ENCODE results near the gene MPV17L2.
A peak's percentile ranks its signal among the peaks of the same experiment; 100 is the strongest.

Gene MPV17L2

DNA sequence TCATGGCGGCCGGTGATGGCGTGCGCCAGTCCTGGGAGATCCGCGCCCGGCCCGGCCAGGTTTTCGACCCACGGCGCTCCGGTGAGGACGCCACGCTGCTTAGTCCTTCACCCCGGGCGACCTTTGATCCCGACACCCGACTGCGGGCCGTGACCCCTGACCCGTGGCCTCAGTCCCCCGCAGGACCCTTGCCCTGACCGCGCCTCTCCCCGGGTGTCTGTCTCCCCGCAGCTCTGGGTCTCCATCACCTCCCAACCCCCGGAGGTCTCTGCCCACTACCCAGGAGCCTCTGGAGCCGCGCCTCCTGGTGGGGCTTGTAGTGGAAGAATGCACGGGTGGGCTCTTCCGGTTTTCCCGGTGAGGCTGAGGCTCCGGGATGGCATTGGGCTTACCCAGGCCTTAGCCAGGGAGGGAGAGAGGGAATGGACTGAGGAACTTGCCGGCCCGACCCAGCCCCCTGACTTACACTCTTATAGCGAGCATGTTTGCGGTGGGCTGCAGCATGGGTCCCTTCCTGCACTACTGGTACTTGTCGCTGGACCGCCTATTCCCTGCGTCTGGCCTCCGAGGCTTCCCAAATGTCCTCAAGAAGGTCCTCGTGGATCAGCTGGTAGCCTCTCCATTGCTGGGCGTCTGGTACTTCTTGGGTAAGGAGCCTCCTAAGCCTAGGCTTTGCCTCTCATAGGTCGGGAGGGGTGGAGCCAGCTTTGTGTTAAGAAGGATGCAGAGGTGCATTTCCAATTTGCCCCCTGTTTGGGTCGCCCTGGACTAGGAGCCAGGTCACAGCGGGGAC lies 566 bp downstream of the MPV17L2 start:
- Histone ChIP-seq H3K9ac (ENCODE audit: low read depth, low read length) (peak overlapping the region; percentile 82), H3K9me3 (ENCODE audit: control insufficient read depth, insufficient read depth, low read length) (no peaks in the 10 kb centered on the region), H3K36me3 (ENCODE audit: insufficient read depth, low read length) (no peaks in the 10 kb centered on the region; the same call in 1 of the 2 replicates), H3K4me1 (ENCODE audit: insufficient read depth, low read length) (peaks cover 5% of the 10 kb centered on the region; the same call in 1 of the 2 replicates)

DNA sequence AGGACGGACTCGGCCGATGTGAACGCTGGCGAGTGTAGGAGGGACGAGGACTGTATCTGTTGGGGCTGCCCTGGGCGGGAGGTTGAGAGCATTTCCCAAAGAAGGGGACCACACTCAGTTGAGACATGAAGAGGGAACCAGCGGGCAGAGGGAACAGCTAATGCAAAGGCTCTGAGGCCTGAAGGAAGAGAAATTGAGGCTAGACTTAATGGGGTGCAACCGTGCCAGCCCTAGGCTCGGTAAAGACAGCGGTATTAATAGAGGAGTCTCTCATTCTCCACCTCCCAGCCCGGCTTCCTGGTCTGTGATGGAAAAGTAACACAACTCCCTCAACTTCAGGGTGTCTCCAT lies 1.1 kb downstream of the MPV17L2 start:
- Histone ChIP-seq H3K9ac (ENCODE audit: low read depth, low read length) (peak overlapping the region; percentile 82; the same call in 1 of the 2 replicates), H3K9me3 (ENCODE audit: control insufficient read depth, insufficient read depth, low read length) (no peaks in the 10 kb centered on the region), H3K36me3 (ENCODE audit: insufficient read depth, low read length) (no peaks in the 10 kb centered on the region; the same call in 1 of the 2 replicates), H3K4me1 (ENCODE audit: insufficient read depth, low read length) (peaks cover 5% of the 10 kb centered on the region; the same call in 1 of the 2 replicates)

DNA sequence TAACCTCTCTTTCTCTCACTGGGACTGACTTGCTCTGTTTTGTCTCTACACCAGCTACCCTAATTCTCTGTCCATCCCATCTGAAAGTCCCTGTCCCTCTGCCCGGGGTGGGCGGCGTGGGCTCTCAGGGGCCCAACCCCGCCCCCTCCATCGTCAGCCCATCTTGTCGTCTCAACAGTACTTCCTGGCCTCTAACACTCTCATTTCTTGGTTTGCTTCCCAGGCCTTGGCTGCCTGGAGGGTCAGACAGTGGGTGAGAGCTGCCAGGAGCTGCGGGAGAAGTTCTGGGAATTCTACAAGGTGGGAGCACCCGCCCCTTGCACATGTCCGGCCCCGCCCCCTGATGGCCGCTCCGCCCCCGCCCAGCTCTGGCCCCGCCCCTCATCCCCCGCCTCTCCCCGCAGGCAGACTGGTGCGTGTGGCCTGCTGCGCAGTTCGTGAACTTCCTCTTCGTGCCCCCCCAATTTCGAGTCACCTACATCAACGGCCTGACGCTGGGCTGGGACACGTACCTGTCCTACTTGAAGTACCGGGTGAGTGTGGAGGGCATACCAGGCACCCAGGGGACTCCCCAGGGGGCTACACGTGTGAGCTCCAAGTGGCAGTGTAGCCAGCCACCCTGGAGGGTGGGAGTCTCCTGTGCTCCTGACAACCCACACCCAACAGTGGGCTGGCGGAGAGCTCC lies 1.7 kb downstream of the MPV17L2 start:
- H3K9ac ChIP-seq (ENCODE audit: low read depth, low read length), result peak overlapping the region; percentile 82; the same call in 1 of the 2 replicates

DNA sequence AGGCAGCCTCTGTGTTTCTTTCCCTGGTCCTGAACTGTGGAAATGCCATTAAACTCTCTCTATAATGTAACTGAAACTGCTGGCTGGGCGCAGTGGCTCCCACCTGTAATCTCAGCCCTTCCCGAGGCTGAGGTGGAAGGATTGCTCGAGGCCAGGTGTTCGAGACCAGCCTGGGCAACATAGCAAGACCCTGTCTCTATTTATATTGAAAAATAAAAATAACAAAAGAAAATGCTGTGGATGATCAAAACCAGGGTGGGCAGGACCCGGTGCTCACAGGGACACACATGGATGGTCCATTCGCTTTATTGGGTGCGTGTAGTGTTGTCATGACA lies 3.5 kb downstream of the MPV17L2 start:
- no peaks in the 10 kb centered on the region for H3K9me3 ChIP-seq (ENCODE audit: control insufficient read depth, insufficient read depth, low read length)
- H3K4me1 ChIP-seq (ENCODE audit: insufficient read depth, low read length), result peaks cover 5% of the 10 kb centered on the region; the same call in 1 of the 2 replicates
- no peak overlapping the region for H3K9ac ChIP-seq (ENCODE audit: low read depth, low read length)
- no peaks in the 10 kb centered on the region; the same call in 1 of the 2 replicates for H3K36me3 ChIP-seq (ENCODE audit: insufficient read depth, low read length)

More for the DNA sequence above, 1.7 kb downstream of the MPV17L2 start:
- Histone ChIP-seq H3K4me1 (ENCODE audit: insufficient read depth, low read length) (peaks cover 5% of the 10 kb centered on the region; the same call in 1 of the 2 replicates), H3K9me3 (ENCODE audit: control insufficient read depth, insufficient read depth, low read length) (no peaks in the 10 kb centered on the region), H3K36me3 (ENCODE audit: insufficient read depth, low read length) (no peaks in the 10 kb centered on the region; the same call in 1 of the 2 replicates)

DNA sequence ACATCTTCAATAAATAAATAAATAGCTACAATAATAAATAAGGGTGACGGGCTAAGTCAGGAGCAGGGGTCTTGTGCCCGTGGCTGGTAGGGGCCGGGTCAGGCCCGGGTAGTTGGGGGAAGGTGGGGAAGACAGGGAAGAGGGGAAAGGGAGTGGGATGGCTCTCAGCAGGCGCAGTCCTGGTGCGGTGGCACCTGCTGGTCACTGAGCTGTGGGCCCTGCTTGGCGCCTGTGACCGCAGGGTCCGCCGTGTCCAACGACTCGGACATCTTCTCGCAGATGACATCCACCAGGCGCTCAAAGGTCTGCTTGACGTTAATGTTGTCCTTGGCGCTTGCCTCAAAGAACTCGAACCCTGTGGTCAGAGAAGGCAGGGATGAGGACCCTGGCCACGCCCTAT lies 4.3 kb downstream of the MPV17L2 start:
- Histone ChIP-seq H3K4me1 (ENCODE audit: insufficient read depth, low read length) (peaks cover 5% of the 10 kb centered on the region; the same call in 1 of the 2 replicates), H3K9ac (ENCODE audit: low read depth, low read length) (no peak overlapping the region), H3K9me3 (ENCODE audit: control insufficient read depth, insufficient read depth, low read length) (no peaks in the 10 kb centered on the region), H3K36me3 (ENCODE audit: insufficient read depth, low read length) (no peaks in the 10 kb centered on the region; the same call in 1 of the 2 replicates)

DNA sequence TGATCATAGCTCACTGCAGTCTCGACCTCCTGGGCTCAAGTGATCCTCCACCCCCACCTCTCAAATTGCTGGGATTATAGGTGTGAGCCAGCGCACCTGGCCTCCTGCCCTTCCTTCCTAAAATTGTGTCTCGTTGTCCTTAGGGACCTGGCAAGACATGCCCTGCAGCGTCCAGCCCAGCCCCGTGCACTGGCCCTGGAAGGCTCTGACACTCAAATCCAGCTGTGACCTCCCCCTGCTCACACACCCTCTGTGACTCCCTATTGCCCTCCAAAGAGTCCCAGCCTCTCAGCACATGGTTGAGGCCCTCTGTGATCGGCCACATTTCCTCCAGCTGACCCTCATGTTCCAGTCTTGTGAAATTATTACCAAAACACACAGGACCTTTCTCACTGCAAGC lies 4.9 kb downstream of the MPV17L2 start:
- H3K9ac ChIP-seq (ENCODE audit: low read depth, low read length), result no peak overlapping the region
- no peaks in the 10 kb centered on the region for H3K9me3 ChIP-seq (ENCODE audit: control insufficient read depth, insufficient read depth, low read length)
- H3K4me1 ChIP-seq (ENCODE audit: insufficient read depth, low read length), result peaks cover 5% of the 10 kb centered on the region
- H3K36me3 ChIP-seq (ENCODE audit: insufficient read depth, low read length), result no peaks in the 10 kb centered on the region; the same call in 1 of the 2 replicates

DNA sequence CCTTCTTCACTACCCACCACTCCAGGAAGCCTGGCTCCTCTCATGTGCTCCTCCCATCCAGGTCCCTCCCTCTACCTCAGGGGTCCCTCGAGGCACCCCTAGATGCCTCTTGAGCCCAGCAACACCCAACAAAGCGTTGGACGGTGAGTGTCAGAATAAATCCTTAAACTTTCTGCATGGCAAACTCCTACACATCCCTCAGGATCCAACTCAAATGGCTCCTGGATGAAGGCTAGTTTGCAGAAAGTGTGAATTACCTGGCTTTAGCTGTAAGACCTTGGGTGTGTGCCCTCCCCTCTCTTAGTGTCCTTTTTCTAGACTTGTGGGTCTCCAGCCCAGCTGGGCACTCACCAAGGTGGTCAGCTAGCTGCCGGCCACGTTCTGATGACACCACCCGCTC lies 5.4 kb downstream of the MPV17L2 start:
- Histone ChIP-seq H3K36me3 (ENCODE audit: insufficient read depth, low read length) (no peaks in the 10 kb centered on the region; the same call in 1 of the 2 replicates), H3K9ac (ENCODE audit: low read depth, low read length) (no peak overlapping the region), H3K4me1 (ENCODE audit: insufficient read depth, low read length) (peaks cover 5% of the 10 kb centered on the region), H3K9me3 (ENCODE audit: control insufficient read depth, insufficient read depth, low read length) (no peaks in the 10 kb centered on the region)

DNA sequence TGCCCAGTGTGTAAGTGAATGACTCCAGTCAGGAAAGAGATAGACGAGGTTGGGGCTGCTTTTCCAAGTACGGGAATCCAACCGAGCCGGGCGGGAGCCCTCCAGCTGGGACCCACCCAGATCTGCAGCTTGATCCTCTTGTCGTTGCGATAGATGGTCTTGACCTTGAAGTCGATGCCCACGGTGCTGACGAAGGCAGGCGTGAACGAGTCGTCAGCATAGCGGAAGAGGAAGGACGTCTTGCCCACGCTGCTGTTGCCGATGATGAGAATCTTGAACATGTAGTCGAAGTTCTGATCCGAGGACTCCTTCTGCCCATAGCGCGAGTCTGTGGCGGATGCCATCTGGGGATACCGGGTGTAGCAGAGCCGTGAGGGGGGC lies 9.4 kb downstream of the MPV17L2 start:
- H3K4me1 ChIP-seq (ENCODE audit: insufficient read depth, low read length), result no peaks in the 10 kb centered on the region; the same call in 1 of the 2 replicates
- no peaks in the 10 kb centered on the region; the same call in 1 of the 2 replicates for H3K36me3 ChIP-seq (ENCODE audit: insufficient read depth, low read length)
- no peaks in the 10 kb centered on the region for H3K9me3 ChIP-seq (ENCODE audit: control insufficient read depth, insufficient read depth, low read length)
- H3K9ac ChIP-seq (ENCODE audit: low read depth, low read length), result no peak overlapping the region

DNA sequence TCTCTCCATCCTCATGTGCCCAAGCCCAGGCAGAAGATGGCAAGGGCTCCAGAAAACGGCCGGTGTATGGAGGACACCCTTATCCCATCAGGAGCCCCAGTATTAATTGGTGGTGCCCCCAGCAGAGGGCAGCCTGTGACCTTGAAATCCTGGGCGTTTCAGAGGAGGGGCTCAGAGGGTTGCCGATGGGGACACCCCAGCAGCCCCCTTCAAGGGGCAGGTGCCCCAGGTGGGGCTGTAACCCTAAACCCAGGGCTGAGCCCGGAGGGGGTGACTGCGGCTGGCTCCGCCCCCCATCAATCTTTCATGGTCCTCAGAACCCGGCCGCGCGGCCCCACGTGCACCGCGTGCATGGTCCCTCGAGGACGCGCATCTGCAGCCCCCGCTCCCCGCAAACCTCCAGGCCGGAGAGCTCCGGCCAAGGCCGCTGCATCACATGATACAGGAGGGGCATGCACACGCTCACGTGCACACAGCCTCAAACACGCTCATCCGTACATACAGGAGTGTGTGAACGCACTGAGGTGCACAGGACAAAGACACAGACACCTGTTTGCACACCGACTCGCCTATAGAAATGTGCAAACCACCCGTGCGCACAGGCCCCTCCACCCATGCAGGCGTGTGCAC lies 9.9 kb downstream of the MPV17L2 start:
- Histone ChIP-seq H3K4me1 (ENCODE audit: insufficient read depth, low read length) (no peaks in the 10 kb centered on the region; the same call in 1 of the 2 replicates), H3K9ac (ENCODE audit: low read depth, low read length) (peak overlapping the region; percentile 89), H3K36me3 (ENCODE audit: insufficient read depth, low read length) (no peaks in the 10 kb centered on the region; the same call in 1 of the 2 replicates), H3K9me3 (ENCODE audit: control insufficient read depth, insufficient read depth, low read length) (no peaks in the 10 kb centered on the region)

DNA sequence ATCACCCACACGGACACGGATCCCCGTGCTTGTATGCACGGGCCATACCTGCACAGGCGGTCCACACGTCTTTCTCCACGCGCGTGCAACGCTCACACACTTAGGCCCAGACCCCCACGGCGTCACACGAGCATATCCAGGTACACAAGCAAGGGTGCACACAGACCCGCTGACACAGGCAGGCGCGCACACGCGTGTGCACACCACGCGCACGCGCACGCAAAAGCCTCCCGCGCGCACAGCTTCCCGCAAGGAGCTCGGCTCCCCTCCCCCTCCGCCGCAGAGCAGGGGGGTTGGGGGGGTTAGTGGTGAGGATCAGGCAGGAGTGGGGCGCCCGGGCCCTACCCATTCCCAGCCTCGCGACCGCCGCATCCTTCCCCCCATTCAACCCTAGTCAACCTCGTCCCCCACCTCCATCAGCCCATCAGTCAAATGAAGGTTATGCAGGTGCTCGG lies 10.4 kb downstream of the MPV17L2 start:
- H3K4me1 ChIP-seq (ENCODE audit: insufficient read depth, low read length), result no peaks in the 10 kb centered on the region; the same call in 1 of the 2 replicates
- H3K9me3 ChIP-seq (ENCODE audit: control insufficient read depth, insufficient read depth, low read length), result no peaks in the 10 kb centered on the region
- peak overlapping the region; percentile 89 for H3K9ac ChIP-seq (ENCODE audit: low read depth, low read length)
- no peaks in the 10 kb centered on the region for H3K36me3 ChIP-seq (ENCODE audit: insufficient read depth, low read length)

DNA sequence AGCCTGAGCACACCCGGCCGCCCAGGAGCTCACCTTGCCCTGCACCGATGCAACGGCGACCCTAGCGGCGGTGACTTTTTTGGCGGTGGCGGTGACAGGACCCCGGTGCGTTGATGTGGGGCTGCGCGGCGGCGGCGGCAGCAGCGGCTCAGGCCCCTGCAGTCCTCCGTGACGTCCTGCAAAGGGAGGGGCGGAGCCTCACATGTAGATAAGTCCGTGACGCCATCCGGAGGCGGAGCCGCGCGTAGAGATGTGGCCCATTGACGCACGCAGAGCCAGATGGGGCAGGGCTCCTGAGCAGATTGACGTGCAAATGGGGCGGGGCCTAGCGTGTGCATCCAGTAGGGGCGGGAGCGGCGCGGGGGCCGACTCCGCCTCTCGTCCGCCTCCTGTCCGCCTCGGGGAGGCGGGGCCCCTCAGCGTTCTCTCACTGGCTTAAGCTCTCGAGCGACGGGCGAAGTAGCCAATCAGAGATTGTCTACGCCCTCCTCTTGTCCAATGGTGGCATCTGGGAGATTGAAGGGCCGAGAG lies 10.9 kb downstream of the MPV17L2 start, which contains the start of gene RAB3A:
TSS of gene RAB3A (minus strand) at position 180 of the 531 bp plus-strand sequence. CDS start 1,302 bp downstream, outside the sequence.
- Histone ChIP-seq H3K36me3 (ENCODE audit: insufficient read depth, low read length) (no peaks in the 10 kb centered on the region), H3K4me1 (ENCODE audit: insufficient read depth, low read length) (no peaks in the 10 kb centered on the region; the same call in 1 of the 2 replicates), H3K9ac (ENCODE audit: low read depth, low read length) (peak within 1 kb of the TSS; percentile 89), H3K9me3 (ENCODE audit: control insufficient read depth, insufficient read depth, low read length) (no peaks in the 10 kb centered on the region)

DNA sequence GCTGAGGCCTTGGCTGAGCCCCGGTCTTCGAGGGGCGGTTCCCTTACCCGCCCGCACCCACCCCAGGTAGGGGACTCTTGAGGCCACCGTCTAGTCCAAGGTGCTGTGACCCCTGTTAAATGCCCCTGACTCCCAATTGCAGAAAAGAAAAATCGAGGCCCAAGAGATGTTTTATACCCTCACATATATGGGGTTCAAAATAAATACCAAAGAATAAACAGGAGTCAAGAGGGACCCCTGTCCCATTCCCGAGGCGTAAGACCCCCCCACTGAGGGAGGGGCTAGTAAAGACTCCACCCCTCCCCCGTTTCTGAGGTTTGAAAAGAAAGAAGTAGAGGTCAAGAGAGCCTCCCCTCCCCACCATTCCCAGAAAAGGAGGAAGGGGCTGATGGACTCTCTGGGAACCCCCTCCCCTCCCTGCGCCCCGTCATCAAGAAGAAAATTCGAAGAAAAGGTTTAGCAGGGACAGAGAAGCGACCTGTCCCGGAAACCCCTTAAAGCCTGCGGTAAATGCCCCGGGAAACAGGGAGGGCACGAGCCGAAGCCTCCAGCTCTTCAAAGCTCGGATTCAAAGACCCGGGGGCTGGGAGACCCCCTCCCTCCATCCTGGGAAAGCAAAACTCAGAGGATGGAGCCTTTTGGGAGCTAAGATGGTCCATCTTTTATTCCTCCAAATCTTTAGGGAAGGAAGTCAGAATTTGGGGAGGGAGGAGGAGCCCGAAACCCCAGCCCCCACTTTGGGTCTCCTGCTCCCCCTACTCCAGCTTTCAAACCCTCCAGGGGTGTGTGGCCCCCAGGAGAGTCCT lies 11.6 kb downstream of the MPV17L2 start:
- Histone ChIP-seq H3K9me3 (ENCODE audit: control insufficient read depth, insufficient read depth, low read length) (no peaks in the 10 kb centered on the region), H3K4me1 (ENCODE audit: insufficient read depth, low read length) (no peaks in the 10 kb centered on the region; the same call in 1 of the 2 replicates)

DNA sequence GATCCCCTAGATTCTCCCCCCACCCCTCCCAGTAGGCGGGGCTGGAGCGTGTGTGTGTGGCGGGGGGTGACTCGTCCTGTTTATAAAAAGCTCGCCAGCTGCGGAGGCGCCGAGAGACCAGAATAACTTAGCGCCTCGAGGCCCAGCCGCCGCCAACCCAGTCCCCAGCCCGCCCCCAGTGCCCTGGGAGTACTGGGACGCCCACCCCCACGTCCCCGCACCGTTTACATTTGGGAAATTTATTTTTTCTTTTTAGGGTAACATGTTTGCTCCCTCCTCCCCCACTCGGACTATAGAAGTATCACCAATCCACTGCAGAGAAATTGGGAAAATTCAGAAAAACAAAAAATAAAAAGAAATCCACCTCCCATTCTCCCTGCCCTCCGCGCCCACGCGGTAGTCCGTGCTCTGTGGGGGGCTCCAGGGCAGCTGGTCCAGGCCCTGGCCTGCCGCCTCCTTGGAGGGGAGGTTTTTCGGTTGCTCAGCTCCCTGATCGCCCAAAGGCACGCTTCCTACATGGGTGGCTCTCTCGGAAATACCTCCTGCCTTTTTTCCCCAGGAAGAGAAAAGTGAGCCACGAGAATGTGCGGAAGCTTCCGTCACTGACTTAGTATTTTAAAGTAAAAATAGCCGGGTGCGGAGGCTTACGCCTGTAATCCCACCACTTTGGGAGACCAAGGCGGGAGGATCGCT lies 12.3 kb downstream of the MPV17L2 start:
- H3K36me3 ChIP-seq (ENCODE audit: insufficient read depth, low read length), result no peaks in the 10 kb centered on the region
- peak overlapping the region; percentile 78 for H3K9ac ChIP-seq (ENCODE audit: low read depth, low read length)
- no peaks in the 10 kb centered on the region; the same call in 1 of the 2 replicates for H3K4me1 ChIP-seq (ENCODE audit: insufficient read depth, low read length)
- no peaks in the 10 kb centered on the region for H3K9me3 ChIP-seq (ENCODE audit: control insufficient read depth, insufficient read depth, low read length)

More for the DNA sequence above, 11.6 kb downstream of the MPV17L2 start:
- Histone ChIP-seq H3K9ac (ENCODE audit: low read depth, low read length) (peak overlapping the region; percentile 78), H3K36me3 (ENCODE audit: insufficient read depth, low read length) (no peaks in the 10 kb centered on the region)

Data from ES-I3 (cell line).